Midbrain (tissue), 1 donor: ENCODE data around the gene PMFBP1.

Experiments
- DNase-seq: peaks from one replicate; lab custom pipeline; 2025; lab: John Stamatoyannopoulos, UW

The PMFBP1 gene

GRCh38 chr16:72172105-72173034 lies at the start of gene PMFBP1:
Gene PMFBP1, minus strand, starts transcription at chr16:72172155. Its CDS starts 947 bp downstream, at chr16:72171208.
- peak; percentile 52 for DNase-seq

GRCh38 chr16:72221630-72222024 lies 49.7 kb upstream of the PMFBP1 start:
- DNase-seq = no peak

DNA sequence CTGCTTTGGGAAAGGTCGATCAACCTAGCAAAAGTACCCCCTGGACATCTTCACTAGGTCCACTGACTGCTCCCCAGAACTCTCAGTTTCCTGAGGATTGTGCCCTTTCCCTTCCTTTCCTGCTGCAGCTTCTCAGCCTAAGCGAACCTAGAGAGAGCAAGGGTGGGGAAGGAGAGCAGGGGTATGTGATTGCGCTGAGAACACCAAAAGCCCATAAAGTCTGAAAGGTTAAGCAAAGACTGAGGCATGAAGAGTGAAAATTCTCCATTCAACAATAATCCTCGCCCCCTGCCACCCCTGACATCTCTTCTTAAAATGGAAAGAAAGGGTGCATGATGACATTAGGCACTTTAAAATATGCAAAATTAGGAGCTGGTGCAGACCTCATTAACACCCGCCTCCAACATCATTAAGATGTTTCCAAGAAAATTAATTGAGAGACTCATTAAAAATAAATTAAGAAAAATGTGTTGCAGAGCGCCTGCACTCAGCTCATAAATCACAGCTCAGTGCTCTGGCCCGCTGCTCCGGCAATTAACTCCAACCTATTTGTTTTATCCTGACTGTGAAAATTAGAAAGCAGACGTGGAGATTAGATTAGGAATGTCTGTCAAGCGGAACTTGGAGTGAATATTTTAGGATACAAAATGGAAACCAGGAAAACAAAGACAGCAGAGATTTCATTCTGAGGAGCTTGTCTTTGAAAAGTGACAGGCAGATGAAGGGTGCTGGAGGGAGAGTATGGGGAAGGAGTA lies 49.1 kb upstream of the PMFBP1 start:
- no peak for DNase-seq

- no peak for DNase-seq
Observed at GRCh38 chr16:72219282-72219681, 47.3 kb upstream of the PMFBP1 start.

GRCh38 chr16:72216767-72217166 lies 44.8 kb upstream of the PMFBP1 start:
- DNase-seq = no peak

DNA sequence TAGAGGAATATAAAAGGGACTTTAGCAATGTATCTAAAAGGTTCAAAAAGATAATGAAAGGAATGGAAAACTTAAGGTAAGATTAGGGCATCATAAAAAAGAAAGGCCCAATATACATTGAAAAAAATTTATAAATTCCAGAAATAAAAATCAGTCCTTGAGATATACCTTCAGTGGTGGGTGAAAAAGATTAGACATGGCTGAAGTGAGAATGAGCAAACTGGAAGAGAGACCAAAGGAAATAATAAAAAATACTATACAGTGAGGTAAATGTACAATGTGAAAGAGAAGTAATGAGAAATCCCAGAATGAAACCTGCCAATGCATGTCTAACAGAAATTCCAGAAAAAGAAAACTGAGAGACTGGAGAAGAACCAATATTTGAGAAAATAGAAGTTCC lies 42.9 kb upstream of the PMFBP1 start:
- no peak for DNase-seq

DNA sequence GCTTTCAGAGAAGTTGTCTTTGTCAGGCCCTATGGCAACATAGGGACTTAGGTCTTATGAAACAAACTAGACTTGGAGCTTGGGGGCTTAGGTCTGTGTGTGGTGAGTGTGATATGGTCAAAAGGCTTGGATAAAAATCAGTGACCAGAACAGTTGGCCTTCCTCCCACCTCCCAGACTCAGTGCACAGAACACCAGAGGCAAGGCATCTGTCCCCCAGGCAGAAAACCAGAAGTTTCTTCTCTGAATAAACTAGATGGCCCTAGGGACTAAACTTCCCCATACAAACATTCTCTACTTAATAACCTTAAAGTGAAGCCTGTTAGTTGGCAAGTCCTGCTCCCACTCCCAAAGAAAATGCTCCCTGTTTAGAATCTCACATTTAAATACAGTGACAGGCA lies 39.2 kb upstream of the PMFBP1 start:
- no peak for DNase-seq

DNA sequence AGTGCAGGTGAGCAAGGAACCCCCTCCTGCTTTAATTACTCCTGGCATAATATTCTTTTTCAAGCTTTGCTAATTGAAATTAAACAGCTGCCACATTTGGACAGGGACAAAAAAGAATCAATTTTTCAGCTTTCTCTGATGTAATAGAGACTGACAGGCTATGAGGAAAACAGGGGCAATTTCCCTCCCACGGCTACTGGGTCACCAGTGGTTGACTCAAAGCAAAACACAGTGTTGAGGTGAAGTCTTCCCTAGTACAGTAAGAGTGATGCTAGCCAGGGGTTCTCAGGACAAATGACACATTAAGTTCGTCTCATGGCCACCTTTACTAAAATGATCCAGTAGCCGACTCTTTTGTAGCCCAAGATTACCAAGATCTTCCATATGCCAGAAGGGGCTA lies 38.6 kb upstream of the PMFBP1 start:
- no peak for DNase-seq

DNA sequence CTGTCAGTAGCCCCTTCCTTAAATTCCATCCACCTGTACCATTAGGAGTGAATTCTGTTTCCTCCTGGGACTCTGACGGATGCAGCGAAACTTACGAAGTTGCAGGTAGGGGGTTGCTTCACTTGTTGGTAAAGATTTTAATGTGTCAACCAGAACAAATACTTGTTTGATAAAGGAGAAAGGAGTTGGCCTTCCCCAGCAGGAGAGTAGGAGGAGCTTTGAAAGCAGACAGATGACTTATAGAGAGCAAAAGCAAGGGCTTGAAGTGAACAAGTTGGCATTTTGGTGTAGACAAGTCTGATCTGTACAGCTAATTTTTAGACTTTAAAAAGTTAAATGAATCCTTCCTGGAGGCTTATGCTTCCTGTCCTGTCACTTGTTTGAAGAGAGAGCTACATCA lies 38.1 kb upstream of the PMFBP1 start:
- DNase-seq = no peak

DNA sequence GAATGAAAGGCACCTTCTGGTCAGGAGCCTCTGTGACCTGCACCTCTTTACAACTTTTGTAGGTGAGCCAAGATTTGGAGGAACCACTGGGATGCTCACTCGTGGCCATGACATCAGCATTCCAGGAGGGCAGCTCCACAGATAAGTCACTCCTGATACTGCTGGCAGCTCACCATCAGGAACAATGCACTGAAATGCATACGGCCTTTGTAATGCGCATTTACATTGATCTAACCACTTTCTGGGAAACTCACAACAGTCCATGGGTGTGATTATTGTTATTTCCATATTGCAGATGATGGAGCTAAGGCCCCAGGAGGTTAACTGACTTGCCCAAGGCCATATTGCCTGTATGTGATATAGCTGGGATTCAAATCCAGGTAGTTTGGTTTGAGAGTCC lies 34.3 kb upstream of the PMFBP1 start:
- DNase-seq = no peak

- peak; percentile 22 for DNase-seq
Observed at GRCh38 chr16:72203401-72203800, 31.4 kb upstream of the PMFBP1 start.

GRCh38 chr16:72202014-72202413 lies 30.1 kb upstream of the PMFBP1 start:
- no peak for DNase-seq

- DNase-seq = no peak
Observed at GRCh38 chr16:72201387-72201786, 29.4 kb upstream of the PMFBP1 start.

- no peak for DNase-seq
Observed at GRCh38 chr16:72199761-72200337, 27.9 kb upstream of the PMFBP1 start.

DNA sequence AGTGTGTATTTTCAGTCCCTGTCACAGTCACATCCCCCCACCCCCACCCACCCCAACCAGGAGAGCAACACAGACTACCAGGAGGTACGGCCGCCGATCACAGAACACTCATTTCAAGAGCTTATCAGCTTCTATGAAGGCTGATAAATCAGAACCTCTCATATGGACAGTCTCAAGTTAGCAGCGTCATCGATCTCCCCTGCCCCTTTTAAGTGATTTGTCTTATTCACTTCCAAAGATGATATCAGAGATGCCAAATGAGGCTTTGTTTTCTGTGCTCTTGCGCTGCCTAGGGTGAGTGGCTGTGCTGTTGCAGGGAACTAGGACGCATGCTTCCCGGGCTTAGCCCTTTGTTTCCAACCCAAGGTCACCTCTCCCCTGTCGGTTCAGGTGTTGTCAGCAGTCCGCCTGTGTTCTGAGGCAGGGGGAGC lies 26.8 kb upstream of the PMFBP1 start:
- DNase-seq = peak; percentile 12

GRCh38 chr16:72198021-72198711 lies 26.2 kb upstream of the PMFBP1 start:
- peak; percentile 67 for DNase-seq

DNA sequence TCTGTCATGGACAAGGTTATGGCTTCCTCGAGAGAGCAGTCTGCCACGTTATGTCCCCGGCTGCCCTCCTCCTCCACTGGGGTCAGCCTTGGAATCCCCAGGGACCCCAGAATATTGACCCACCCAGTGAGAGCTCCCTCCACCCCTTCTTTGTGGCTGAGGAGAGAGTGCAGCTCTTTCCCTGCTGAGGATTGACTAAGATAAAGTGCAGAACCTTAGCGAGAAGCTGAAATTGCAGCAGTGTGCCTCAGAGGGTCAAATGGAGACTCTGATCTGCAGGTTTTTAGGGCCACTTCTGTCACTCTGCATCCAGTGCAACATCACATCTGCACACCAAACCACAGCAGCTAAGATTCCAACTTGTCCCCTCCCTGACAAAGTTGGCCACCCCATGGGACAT lies 25.6 kb upstream of the PMFBP1 start:
- no peak for DNase-seq

DNA sequence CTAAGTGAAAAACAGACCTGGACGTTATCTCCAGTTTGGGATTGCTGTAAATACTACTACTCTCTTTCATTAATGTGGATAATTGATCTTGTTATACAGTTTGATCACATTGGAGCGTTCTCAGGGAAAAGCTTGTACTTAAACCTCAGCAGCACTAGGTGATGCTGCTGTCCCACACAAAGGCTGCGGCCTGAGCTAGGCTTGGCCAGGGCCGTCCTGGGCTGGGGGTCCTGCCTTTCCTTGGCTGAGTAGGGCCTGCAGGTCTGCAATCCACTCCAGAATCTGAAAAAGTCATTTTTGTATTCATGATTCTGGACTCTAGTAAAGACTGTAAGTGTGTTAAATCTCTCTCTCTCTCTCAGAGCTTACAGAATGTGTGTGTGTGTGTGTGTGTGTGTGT lies 23.7 kb upstream of the PMFBP1 start:
- peak; percentile 8 for DNase-seq

DNA sequence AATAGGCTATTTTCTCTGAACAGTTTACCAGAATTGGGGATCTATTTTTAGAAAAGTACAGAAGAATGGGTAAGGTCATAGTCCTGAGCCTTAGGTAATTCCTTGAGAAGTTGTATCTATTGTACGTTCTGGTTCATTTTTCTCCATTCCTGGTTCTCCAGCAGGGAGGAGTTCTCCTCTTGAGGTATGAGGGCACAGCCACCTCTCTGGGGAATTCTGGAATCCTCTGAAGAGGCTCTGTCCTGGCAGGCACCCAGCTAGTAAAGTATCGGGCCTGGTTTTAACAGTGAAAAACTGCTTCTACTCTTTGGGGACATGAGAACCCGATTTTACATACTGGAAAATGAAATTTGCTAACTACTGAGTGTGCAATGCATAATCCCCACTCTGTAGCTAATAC lies 19.6 kb upstream of the PMFBP1 start:
- peak; percentile 15 for DNase-seq

GRCh38 chr16:72189865-72190371 lies 18.0 kb upstream of the PMFBP1 start:
- no peak for DNase-seq

GRCh38 chr16:72188541-72188940 lies 16.6 kb upstream of the PMFBP1 start:
- no peak for DNase-seq

DNA sequence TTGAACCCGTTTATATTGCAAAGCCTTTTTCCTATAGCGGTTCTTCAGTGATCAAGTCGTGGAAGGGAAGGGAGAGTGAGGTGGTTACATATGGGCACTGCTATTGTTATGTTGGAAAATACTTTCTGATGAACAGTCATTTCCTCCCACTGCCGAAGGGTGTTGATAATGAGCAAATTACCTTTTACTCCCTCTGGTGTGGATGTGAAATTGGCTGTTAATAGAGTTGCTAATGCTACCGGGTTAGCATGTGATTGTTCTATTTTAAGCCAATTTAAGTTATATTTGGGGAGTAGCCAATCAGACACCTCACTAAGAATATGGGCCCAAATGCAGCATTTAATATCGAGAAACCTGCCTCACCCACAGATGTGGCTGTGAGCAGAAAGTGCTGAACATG lies 15.6 kb upstream of the PMFBP1 start:
- no peak for DNase-seq
